NCI-H2107 (cell line): ENCODE data around the gene MERTK.
A peak's percentile ranks its signal among the peaks of the same experiment; 100 is the strongest.
"Not testable (repeated sequence)": the region's sequence is repeated elsewhere in the genome, so short reads cannot be mapped to it uniquely, and the experiment has no call there.

ENCODE experiments used
- DNase-seq: peaks from one replicate; lab custom pipeline; 2025; lab: John Stamatoyannopoulos, UW

The MERTK gene

DNA sequence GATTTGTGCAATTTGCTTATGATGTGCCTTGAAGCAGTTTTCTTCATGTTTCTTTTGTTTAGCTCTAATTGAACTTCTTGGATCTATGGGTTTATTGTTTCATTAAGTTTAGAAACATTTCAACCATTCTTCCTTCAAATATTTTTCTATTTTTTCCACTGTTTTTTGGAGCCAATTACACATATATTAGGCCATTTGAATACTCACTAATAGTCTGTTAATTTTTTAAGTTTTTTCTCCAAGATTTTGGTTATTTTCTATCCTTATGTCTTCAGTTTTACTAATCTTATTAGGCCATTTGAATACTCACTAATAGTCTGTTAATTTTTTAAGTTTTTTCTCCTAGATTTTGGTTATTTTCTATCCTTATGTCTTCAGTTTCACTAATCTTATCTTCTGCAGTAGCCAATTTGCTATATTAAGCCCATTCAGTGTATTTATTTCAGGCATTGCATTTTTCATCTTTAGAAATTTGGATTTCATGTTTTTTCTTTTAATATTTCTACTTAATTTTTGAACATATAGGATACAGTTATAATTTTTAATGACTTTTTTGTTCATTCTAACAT is 147.1 kb downstream of the MERTK start:
- DNase-seq: no peak

DNA sequence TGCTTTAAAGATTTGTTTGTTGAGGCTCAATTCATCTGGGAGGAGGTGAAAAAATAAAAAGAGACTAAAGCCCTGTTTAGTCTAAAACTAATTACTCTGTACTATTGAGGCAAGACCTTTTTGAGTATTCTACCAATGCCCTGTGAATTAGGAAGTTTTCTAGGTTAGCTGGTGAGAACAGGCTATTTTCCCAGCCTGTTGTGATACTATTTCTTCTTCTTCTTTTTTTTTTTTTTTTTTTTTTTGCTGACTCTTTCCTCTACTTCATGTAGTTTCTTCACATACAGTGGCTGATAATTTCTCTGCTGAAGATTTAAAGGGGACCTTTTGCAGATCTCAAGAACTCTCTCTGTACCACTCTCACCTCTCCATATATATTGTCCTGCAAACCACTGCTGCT is 147.8 kb downstream of the MERTK start:
- no peak for DNase-seq

- DNase-seq: no peak
Observed at GRCh38 chr2:112047537-112048235, 149.3 kb downstream of the MERTK start.

- no peak for DNase-seq
Observed at GRCh38 chr2:112048236-112048592, 149.8 kb downstream of the MERTK start.

DNA sequence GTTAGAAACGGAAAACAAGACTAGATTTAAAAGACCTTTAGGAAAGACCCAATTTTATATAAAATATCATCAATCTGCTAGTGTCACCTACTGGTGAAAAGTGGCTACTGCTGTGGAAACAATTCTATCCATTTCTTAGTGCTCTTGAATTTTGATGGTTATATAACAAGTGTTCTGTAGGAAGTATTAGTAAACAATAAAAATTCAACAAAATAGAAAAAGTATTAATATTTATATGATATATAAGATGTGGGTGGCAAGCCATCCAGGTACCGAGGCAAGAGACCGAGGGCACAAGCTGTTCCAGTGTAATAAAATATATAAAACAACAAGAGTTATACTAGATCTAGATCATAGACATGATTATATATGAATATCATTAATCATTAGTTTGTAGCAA is 150.5 kb downstream of the MERTK start:
- DNase-seq: no peak

GRCh38 chr2:112050316-112050715 is 151.9 kb downstream of the MERTK start:
- no peak for DNase-seq

GRCh38 chr2:112053917-112054846 is 155.8 kb downstream of the MERTK start:
- peak; percentile 91 for DNase-seq

DNA sequence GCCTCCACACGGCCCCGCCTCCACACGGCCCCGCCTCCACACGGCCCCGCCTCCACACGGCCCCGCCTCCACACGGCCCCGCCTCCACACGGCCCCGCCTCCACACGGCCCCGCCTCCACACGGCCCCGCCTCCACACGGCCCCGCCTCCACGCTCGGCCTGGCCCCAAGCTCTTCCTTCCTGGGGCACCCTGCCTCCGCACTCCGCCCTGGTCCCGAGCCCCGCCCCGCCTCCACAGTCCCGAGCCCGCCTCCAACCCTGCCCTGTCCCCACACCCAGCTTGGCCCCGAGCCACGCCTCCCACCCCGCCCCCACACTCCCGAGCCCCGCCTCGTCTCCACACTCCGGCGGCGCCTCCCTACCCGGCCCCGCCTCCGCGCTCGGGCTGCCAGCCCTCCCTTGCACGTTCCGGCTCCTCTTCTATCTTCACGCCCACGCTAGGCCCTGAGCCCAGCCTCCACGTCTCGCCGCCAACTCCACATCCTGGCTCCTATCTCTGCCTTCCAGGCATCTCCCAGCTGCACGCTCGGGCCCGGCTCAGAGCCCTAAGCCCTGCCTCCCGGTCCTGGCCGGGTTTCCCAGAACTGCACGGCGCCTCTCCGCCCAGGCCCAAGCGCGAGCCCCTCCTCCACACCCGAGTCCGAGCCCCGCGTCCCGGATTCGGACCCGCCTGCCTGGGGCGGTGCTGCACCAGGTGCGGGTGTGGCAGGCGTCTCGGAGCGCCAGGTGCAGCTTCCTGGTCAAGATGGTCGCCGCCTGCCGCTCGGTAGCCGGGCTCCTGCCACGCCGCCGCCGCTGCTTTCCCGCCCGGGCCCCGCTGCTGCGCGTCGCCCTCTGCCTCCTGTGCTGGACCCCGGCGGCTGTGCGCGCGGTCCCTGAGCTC is 156.7 kb downstream of the MERTK start, which contains the start of gene TMEM87B:
TSS of gene TMEM87B (plus strand) at position 423 of the 883 bp plus-strand sequence. CDS start at position 746, 323 bp downstream.
- DNase-seq: peak; percentile 78

- peak; percentile 32 for DNase-seq
Observed at GRCh38 chr2:112055730-112056625, 157.6 kb downstream of the MERTK start.

GRCh38 chr2:112056626-112056987 is 158.2 kb downstream of the MERTK start:
- no peak for DNase-seq

- no peak for DNase-seq
Observed at GRCh38 chr2:112059671-112060070, 161.3 kb downstream of the MERTK start.

DNA sequence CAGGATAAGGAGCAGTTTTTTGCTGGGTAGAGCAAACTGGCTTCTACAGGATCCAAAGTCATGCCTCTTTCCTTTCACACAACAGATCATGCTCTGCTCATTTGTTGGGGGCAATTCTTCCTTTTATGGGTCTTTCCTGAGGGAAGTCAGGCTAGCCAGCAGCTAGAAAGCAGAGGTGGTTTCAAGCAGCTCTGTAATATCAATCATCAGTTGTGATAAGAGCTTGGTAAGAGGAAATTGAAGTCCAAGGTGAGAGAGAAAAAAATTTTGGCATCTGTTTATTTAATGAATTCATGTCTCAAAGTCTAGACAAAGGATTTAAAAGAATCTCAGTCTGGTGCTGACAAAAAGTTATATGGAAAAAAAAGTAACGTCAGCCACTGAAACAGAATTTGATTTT is 162.9 kb downstream of the MERTK start:
- no peak for DNase-seq

DNA sequence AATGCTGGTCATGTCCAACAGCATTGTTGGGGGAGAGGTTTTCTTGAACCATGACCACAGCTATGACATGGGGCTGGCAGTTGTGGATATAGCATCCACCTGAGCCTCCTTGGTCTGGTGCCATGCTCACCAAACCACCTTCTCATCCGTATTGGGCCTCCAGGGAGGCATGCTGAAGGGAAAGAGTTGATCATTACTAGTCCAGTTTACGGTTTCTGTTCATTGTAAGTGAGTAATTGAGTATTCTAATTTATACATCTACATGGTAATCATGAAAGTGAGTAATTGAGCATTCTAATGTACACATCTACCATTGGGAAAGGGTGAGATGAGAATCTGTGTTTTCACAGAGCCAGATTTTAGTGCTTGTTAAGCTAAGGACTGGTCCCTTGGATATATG is 163.4 kb downstream of the MERTK start:
- DNase-seq: no peak

DNA sequence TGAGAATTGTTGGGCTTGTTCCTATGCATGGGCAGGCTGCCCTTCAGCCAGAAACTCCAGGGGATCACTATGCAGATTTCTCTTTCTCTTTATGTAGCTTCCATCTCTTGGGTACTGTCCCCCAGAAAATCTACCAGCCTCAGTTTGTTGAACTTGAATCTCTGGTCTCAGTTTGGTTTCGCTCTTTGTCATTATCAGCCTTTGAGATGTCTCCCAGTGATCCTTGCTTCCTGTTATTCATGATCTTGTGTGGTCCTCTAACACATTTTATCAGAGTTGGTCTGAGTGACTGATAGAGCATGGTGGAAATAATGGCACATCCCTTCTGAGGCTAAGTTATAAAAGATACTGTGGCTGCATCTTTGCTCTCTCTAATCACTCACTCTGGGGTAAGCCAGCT is 164.5 kb downstream of the MERTK start:
- no peak for DNase-seq

DNA sequence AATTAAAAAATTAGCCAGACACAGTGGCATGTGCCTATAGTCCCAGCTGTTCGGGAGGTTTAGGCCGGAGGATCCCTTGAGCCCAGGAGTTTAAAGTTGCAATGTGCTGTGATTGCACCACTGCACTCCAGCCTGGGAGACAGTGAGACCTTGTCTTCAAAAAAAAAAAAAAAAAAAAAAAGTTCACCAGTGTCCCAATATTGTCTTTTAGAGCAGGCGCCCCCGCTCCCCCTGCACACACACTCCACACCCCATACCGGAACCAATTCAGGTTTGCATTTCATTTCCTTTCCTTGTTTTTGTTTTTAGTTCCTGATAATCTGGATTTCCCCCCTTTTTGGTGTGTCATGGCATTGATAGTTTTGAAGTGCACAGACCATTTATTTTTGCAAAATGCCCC is 167.1 kb downstream of the MERTK start:
- no peak for DNase-seq

DNA sequence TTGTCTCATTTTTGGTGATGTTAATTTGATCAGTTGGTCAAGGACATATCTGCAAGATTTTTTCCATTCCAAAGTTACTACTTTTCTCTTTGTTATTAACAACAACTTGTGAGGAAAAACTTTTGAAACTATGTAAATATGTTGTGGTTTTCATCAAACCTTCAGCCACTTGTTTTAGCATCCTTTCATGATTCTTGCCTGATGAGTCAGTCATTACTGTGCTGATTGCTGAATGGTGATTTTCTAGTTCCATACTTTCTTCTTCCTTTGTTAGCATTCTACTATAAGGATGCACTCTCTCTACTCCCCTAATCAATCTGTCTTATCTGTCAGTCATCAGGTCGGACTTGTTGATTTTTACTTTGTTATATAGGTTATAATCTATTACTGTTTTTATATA is 167.6 kb downstream of the MERTK start:
- no peak for DNase-seq

GRCh38 chr2:112069794-112070193 is 171.4 kb downstream of the MERTK start:
- DNase-seq: not testable (repeated sequence)

DNA sequence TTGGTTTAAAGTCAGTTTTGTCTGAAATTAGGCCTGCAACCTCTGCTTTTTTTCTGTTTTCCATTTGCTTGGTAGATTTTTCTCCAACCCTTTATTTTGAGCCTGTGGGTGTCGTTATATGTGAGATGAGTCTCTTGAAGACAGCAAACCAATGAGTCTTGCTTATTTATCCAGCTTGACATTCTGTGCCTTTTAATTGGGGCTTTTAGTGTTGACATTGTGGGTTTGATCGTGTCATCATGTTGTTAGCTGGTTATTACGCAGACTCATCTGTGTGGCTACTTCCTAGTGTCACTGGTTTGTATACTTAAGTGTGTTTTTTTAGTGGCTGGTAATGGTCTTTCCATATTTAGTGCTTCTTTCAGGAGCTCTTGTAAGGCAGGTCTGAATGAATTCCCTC is 175.5 kb downstream of the MERTK start:
- DNase-seq: no peak

- no peak for DNase-seq
Observed at GRCh38 chr2:112074506-112074905, 176.1 kb downstream of the MERTK start.

DNA sequence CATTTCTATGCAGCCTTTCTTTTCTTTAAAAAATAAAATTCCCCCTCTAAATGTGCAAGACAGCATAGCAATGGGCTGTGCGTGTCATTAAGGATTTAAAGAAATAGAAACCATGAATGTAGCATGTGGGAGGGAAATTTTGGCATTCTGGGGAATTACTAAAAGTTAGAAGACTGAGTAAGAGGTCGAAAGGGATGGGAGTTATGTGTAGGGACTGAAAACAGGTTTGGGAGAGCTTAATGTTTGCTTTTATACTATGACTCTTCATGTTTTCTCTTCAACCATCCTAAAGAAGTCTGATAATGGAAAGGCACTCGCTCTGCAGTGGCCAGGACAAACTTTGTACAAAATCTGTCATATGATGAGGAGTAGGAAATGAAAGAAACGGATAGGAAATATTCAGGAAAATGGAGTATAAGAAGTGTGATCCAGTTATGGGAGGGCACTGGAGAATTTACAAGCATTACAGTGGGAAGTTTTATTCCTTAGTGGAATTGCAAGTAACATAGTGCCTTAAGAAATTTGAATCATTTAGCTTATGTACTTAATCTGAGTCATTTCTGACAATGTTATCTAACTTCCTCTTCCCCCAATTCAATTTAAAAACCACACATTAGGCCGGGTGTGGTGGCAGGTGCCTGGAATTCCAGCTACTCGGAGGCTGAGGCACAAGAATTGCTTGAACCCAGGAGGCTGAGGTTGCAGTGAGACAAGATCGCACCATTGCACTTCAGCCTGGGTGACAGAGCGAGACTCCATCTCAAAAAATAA is 177.3 kb downstream of the MERTK start:
- no peak for DNase-seq
